ENCODE data around the gene MPPED2.

GRCh38 chr11:30463266-30463665 lies 122.9 kb downstream of the MPPED2 start:
- TF ChIP-seq CTCF (optimal IDR thresholded peaks at IDR 0.05 in 1 of 3, IDR thresholded peaks at IDR 0.05 in 1 of 3, conservative IDR thresholded peaks at IDR 0.05 in 1 of 3; ENCODE audit: extremely low read depth in 1 of 3, insufficient read depth in 2 of 3, low read length in 3 of 3) (no peak), EZH2 (IDR thresholded peaks at IDR 0.05; ENCODE audit: low read length) (no peak)

Data from keratinocyte (primary cell).